ENCODE results near the gene ITPR3.

DNA sequence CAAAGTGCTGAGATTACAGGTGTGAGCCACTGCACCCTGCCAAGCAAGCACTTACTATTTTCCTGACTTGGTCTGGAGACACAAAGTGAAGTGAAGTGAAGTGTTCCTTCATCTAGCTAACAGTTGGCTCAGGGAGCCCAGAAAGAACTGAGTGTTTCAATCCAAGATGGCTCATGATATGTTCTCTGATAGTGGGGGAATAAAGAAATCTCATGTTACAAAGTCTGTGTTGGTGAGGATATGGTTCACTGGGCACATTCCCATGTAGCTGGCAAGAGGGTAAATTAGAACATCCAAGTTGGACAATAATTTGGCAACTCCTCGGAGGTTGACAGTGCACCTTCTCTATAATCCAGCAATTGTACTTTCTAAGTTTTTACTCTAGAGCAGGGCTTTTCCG lies 5.0 kb upstream of the ITPR3 start:
- no peak for TF ChIP-seq ZNF274 (IDR thresholded peaks at IDR 0.05; ENCODE audit: low read depth, low read length)
- TF ChIP-seq SUZ12 (IDR thresholded peaks at IDR 0.05; ENCODE audit: extremely low read depth, insufficient read depth, insufficient read length): no peak
- no peak for TF ChIP-seq YY1 (IDR thresholded peaks at IDR 0.05; ENCODE audit: insufficient read depth, insufficient read length)

Data from NT2/D1 (cell line).